GM21529 (cell line): ENCODE data around the gene PHF14.

Source experiments
- ATAC-seq: cut with Tn5 transposase; IDR thresholded peaks from one replicate; pipeline ENCODE4 v1.9.1; 2021; ENCODE audit not compliant: unreplicated experiment

Gene PHF14

GRCh38 chr7:11171569-11172192 lies 198.0 kb downstream of the PHF14 start:
- ATAC-seq: no peak

- ATAC-seq: no peak
These were observed 199.2 kb downstream of the PHF14 start for GRCh38 chr7:11172835-11173234.

- ATAC-seq: no peak
These were observed 201.7 kb downstream of the PHF14 start for GRCh38 chr7:11175371-11175770.

GRCh38 chr7:11175887-11176286 lies 202.2 kb downstream of the PHF14 start:
- no peak for ATAC-seq

GRCh38 chr7:11176985-11177555 lies 203.4 kb downstream of the PHF14 start:
- ATAC-seq: no peak

GRCh38 chr7:11177793-11178192 lies 204.1 kb downstream of the PHF14 start:
- no peak for ATAC-seq

GRCh38 chr7:11181590-11181989 lies 207.9 kb downstream of the PHF14 start:
- no peak for ATAC-seq

- no peak for ATAC-seq
These were observed 209.1 kb downstream of the PHF14 start for GRCh38 chr7:11182736-11183135.

GRCh38 chr7:11185179-11185815 lies 211.6 kb downstream of the PHF14 start:
- no peak for ATAC-seq

GRCh38 chr7:11188529-11189310 lies 215.0 kb downstream of the PHF14 start:
- ATAC-seq: no peak

GRCh38 chr7:11191081-11191480 lies 217.4 kb downstream of the PHF14 start:
- ATAC-seq: no peak

GRCh38 chr7:11191574-11192220 lies 218.0 kb downstream of the PHF14 start:
- ATAC-seq: no peak

GRCh38 chr7:11192506-11192905 lies 218.8 kb downstream of the PHF14 start:
- no peak for ATAC-seq

- no peak for ATAC-seq
These were observed 219.6 kb downstream of the PHF14 start for GRCh38 chr7:11193131-11193867.

- ATAC-seq: no peak
These were observed 220.2 kb downstream of the PHF14 start for GRCh38 chr7:11193888-11194287.

- ATAC-seq: no peak
These were observed 220.8 kb downstream of the PHF14 start for GRCh38 chr7:11194492-11194891.

- no peak for ATAC-seq
These were observed 221.8 kb downstream of the PHF14 start for GRCh38 chr7:11195502-11195901.

GRCh38 chr7:11196143-11196542 lies 222.5 kb downstream of the PHF14 start:
- ATAC-seq: no peak

- ATAC-seq: no peak
These were observed 229.6 kb downstream of the PHF14 start for GRCh38 chr7:11203224-11203623.

GRCh38 chr7:11203683-11204082 lies 230.0 kb downstream of the PHF14 start:
- no peak for ATAC-seq
